Measurements from ENCODE around the gene KLF8.

Gene KLF8

DNA sequence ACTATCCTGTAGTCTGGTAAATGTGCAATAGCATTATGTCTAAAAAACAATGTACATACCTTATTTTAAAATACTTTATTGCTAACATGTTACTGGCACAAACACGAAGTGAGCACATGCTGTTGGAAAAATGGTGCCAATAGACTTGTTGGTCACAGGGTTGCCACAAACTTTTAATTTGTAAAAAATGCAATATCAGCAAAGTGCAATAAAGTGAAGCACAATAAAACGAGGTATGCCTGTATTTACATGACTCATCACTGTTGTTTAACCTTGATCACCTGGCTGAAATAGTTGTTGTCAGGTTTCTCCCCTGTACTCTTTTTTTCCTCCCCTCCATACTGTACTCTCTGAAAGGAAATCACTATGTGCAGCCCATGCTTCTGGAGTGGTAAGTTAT is 56.5 kb downstream of the KLF8 start:
- DNase-seq (ENCODE audit: low read depth): no peak
- TF ChIP-seq, protein P1, sequence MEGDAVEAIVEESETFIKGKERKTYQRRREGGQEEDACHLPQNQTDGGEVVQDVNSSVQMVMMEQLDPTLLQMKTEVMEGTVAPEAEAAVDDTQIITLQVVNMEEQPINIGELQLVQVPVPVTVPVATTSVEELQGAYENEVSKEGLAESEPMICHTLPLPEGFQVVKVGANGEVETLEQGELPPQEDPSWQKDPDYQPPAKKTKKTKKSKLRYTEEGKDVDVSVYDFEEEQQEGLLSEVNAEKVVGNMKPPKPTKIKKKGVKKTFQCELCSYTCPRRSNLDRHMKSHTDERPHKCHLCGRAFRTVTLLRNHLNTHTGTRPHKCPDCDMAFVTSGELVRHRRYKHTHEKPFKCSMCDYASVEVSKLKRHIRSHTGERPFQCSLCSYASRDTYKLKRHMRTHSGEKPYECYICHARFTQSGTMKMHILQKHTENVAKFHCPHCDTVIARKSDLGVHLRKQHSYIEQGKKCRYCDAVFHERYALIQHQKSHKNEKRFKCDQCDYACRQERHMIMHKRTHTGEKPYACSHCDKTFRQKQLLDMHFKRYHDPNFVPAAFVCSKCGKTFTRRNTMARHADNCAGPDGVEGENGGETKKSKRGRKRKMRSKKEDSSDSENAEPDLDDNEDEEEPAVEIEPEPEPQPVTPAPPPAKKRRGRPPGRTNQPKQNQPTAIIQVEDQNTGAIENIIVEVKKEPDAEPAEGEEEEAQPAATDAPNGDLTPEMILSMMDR (IDR thresholded peaks at IDR 0.05; ENCODE audit: control insufficient read depth, insufficient read depth, low read depth, low read length, missing control alignments): no peak
- H3K4me3 ChIP-seq (ENCODE audit: control insufficient read depth, low read depth, low read length): no peak overlapping the region

DNA sequence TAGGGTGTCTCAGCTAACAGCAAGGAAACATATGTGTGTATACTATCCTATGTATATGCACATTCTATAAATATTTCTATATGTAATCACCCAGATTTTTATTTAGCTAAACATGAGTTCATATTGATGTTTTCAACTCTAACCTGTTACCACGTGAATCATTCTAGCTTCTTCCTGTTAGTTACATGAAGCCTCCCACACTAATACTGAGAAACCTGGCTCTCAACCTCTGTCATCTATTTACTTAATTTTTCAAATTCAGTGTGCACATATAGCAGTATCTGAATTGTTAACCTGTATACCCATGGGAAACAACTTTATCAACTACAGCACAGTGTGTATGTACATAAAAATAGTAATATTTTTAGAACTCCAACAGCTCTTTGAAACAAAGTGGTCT is 57.3 kb downstream of the KLF8 start:
- DNase-seq (ENCODE audit: low read depth): no peak
- TF ChIP-seq, protein P1 (IDR thresholded peaks at IDR 0.05; ENCODE audit: control insufficient read depth, insufficient read depth, low read depth, low read length, missing control alignments): no peak
- H3K4me3 ChIP-seq (ENCODE audit: control insufficient read depth, low read depth, low read length): no peak overlapping the region

DNA sequence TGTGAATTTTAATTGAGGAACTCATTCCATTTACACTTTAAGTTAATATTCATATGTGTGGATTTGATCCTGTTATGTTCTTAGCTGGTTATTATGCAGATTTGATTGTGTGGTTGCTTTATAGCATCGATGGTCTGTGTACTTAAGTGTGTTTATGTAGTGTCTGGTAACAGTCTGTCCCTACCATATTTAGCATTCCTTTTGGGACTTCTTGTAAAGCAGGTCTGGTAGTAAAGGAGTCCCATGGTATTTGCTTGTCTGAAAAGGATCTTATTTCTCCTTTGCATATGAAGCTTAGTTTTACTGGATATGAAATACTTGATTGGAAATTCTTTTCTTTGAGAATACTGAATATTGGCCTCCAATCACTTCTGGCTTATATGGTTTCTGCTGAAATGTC is 76.6 kb downstream of the KLF8 start:
- H3K4me3 ChIP-seq (ENCODE audit: control insufficient read depth, low read depth, low read length): no peak overlapping the region
- DNase-seq (ENCODE audit: low read depth): no peak
- TF ChIP-seq, protein P1 (IDR thresholded peaks at IDR 0.05; ENCODE audit: control insufficient read depth, insufficient read depth, low read depth, low read length, missing control alignments): no peak

DNA sequence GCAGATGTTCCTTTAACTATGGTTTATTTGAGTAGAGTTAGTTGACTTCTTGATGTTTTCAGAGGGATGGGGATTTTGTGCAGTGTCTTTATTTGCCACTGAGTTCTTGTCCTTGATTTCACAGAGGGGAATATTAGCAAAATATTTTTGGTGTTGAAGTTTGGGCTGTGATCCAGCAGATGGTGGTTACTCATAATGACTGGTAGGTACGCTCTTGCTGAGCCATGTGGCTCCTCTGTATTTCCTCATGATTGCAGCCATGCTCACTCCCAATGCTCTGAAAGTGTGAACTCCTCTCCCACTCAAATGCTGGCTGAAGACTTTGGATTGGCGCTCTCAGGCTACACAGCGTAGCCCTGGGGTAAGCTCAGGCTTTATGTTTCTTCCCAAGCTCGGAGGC is 77.7 kb downstream of the KLF8 start:
- no peak for DNase-seq (ENCODE audit: low read depth)
- no peak overlapping the region for H3K4me3 ChIP-seq (ENCODE audit: control insufficient read depth, low read depth, low read length)
- TF ChIP-seq, protein P1 (IDR thresholded peaks at IDR 0.05; ENCODE audit: control insufficient read depth, insufficient read depth, low read depth, low read length, missing control alignments): no peak

DNA sequence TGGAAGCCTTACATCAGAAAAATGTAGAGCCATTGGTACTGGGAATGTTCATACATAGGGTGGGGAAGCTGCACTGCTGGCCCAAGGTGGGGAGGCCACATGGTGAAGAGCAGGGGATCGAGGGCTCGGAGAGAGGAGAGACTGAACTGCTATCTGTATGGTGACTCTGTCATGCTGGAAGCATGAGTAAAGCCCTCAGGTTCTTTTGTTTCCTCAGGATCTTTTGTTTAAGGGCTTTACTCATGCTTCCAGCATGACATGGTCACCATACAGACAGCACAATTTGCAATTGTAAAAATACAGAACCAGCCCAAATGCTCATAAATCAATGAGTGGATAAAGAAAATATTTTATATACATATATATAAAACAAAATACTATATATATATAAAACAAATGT is 78.4 kb downstream of the KLF8 start:
- TF ChIP-seq, protein P1 (IDR thresholded peaks at IDR 0.05; ENCODE audit: control insufficient read depth, insufficient read depth, low read depth, low read length, missing control alignments): no peak
- no peak overlapping the region for H3K4me3 ChIP-seq (ENCODE audit: control insufficient read depth, low read depth, low read length)
- DNase-seq (ENCODE audit: low read depth): no peak

DNA sequence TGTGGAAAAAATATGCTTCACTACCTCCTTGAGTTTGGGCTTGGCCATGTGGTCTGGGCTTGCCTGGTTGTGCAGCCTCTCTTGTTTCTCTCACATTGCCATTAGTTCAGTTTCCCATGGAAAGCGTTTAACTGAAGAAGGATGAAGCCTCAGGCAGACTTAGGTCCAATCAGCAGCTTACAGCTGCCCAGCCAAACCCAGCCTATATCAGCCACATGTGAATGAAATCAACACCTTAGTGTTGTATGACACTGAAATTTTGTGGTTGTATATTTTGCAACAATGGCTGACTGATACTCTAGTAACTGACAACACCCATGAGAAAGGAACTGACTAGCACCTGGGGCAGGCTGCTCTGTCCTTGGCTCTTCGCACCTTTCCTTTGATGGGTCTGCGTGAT is 81.2 kb downstream of the KLF8 start:
- H3K4me3 ChIP-seq (ENCODE audit: control insufficient read depth, low read depth, low read length): no peak overlapping the region
- no peak for DNase-seq (ENCODE audit: low read depth)
- TF ChIP-seq, protein P1 (IDR thresholded peaks at IDR 0.05; ENCODE audit: control insufficient read depth, insufficient read depth, low read depth, low read length, missing control alignments): no peak

DNA sequence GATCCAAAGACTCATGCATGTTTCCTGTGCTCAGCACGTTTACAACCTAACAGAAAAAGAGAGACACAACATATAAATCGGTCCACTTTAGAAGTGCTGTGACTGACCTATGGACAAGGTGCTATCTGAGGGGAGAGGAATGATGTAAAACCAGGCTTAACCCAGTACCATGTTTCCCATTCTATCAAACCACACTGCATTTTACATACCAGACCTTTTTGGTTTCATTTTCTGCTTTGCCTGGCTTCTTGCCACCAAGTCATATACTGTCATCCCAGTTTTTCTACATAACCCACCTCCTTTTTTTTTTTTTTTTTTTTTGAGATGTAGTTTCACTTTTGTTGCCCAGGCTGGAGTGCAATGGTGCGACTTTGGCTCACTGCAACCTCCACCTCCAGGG is 82.2 kb downstream of the KLF8 start:
- TF ChIP-seq, protein P1 (IDR thresholded peaks at IDR 0.05; ENCODE audit: control insufficient read depth, insufficient read depth, low read depth, low read length, missing control alignments): no peak
- no peak for DNase-seq (ENCODE audit: low read depth)
- H3K4me3 ChIP-seq (ENCODE audit: control insufficient read depth, low read depth, low read length): no peak overlapping the region
